ENCODE measurements around the gene MCM9. TPM values are rescaled to one million over a fixed set of nuclear protein-coding genes. Genes with fewer than 3 reads are reported as not detected.

Gene MCM9
- total and polyA plus RNA-seq, 2 of the 13 experiments (the other 11 are each of a cell fraction or from before 2014, with no cell fraction given) = 3.8 to 17.2 TPM

- TF ChIP-seq HNF4G (IDR thresholded peaks at IDR 0.05; ENCODE audit: borderline replicate concordance, low read depth, low read length) (no peak), HNF4G (CRISPR knock-in tag; IDR thresholded peaks at IDR 0.05; ENCODE audit: borderline replicate concordance, low read depth) (no peak), SIN3A (IDR thresholded peaks at IDR 0.05; ENCODE audit: borderline replicate concordance, low read depth, low read length) (peak; percentile 60), SCMH1 (CRISPR knock-in tag; IDR thresholded peaks at IDR 0.05; ENCODE audit: borderline replicate concordance) (no peak), RFXAP (CRISPR knock-in tag; IDR thresholded peaks at IDR 0.05; ENCODE audit: borderline replicate concordance) (no peak), ZNF556 (CRISPR knock-in tag; IDR thresholded peaks at IDR 0.05; ENCODE audit: borderline replicate concordance) (no peak), TEAD3 (CRISPR knock-in tag; optimal IDR thresholded peaks at IDR 0.05; ENCODE audit: borderline replicate concordance) (peak; percentile 10), KMT2B (CRISPR knock-in tag; IDR thresholded peaks at IDR 0.05) (peak; percentile 62; the same call in 1 of the 2 replicates), PLRG1 (conservative IDR thresholded peaks at IDR 0.05) (no peak), DMAP1 (CRISPR knock-in tag; IDR thresholded peaks at IDR 0.05) (peak; percentile 53; the same call in 1 of the 2 replicates), ZSCAN30 (CRISPR knock-in tag; IDR thresholded peaks at IDR 0.05) (no peak), YY1 (IDR thresholded peaks at IDR 0.05; ENCODE audit: insufficient read depth, insufficient replicate concordance, low read depth, low read length) (peak; percentile 50), BRF2 (CRISPR knock-in tag; IDR thresholded peaks at IDR 0.05) (no peak), GTF2F1 (IDR thresholded peaks at IDR 0.05; ENCODE audit: low read length) (no peak), MIER3 (CRISPR knock-in tag; IDR thresholded peaks at IDR 0.05; ENCODE audit: borderline replicate concordance) (peak; percentile 59; the same call in 1 of the 2 replicates), ZNF10 (CRISPR knock-in tag; IDR thresholded peaks at IDR 0.05; ENCODE audit: borderline replicate concordance, low read depth) (no peak), SOX13 (IDR thresholded peaks at IDR 0.05) (no peak), SOX13 (CRISPR knock-in tag; conservative IDR thresholded peaks at IDR 0.05 in 1 of 2, IDR thresholded peaks at IDR 0.05 in 1 of 2) (peak in 1 of 2 experiments; percentile 35; a peak in 1 of 4 replicates), ZNF326 (CRISPR knock-in tag; IDR thresholded peaks at IDR 0.05; ENCODE audit: borderline replicate concordance) (no peak), IRF2 (CRISPR knock-in tag; IDR thresholded peaks at IDR 0.05) (no peak), MIXL1 (CRISPR knock-in tag; IDR thresholded peaks at IDR 0.05) (no peak), RBM22 (optimal IDR thresholded peaks at IDR 0.05; ENCODE audit: low read length) (no peak)
Observed at GRCh38 chr6:118896339-118897136, 38.4 kb downstream of the MCM9 start (continued).
